Osteoblast (primary cell): Measurements from ENCODE around the gene SCART1. TPM values are rescaled to one million over a fixed set of nuclear protein-coding genes. Genes with fewer than 3 reads are reported as not detected.

Source experiments
- DNase-seq: peaks from one replicate; pipeline ENCODE4 v3.0.0; 2011; ENCODE audit warnings: low spot score, mixed read lengths; ENCODE audit not compliant: insufficient read length; ENCODE audit errors: missing footprints
- H2AFZ ChIP-seq: 2 replicates; pipeline ENCODE4 v1.6.0; 2011; ENCODE audit warnings: mild to moderate bottlenecking, low read length
- H3K27ac ChIP-seq: 2 replicates; pipeline ENCODE4 v1.5.1; 2011; ENCODE audit warnings: mild to moderate bottlenecking, low read depth, low read length, moderate library complexity
- H3K27me3 ChIP-seq: 2 replicates; pipeline ENCODE4 v1.6.0; 2012; ENCODE audit warnings: mild to moderate bottlenecking, control low read depth, inconsistent platforms, low read length, moderate library complexity; ENCODE audit not compliant: insufficient read depth
- H3K36me3 ChIP-seq: 2 replicates; pipeline ENCODE4 v1.5.1; 2011; ENCODE audit warnings: mild to moderate bottlenecking, low read length, control low read depth, moderate library complexity; ENCODE audit not compliant: insufficient read depth
- H3K4me1 ChIP-seq: 2 replicates; pipeline ENCODE4 v1.5.1; 2011; ENCODE audit warnings: mild to moderate bottlenecking, low read length, control low read depth, moderate library complexity; ENCODE audit not compliant: insufficient read depth
- H3K4me2 ChIP-seq: 2 replicates; pipeline ENCODE4 v1.6.0; 2011; ENCODE audit warnings: mild to moderate bottlenecking, low read length; ENCODE audit not compliant: insufficient read depth
- H3K4me3 ChIP-seq: fragments of 200-600 bp; sonication (generic); 3 replicates; pipeline ENCODE4 v1.5.1; 2012; ENCODE audit warnings: mild to moderate bottlenecking, low read length, inconsistent platforms; ENCODE audit not compliant: insufficient read depth
- H3K79me2 ChIP-seq: 2 replicates; pipeline ENCODE4 v1.6.0; 2012; ENCODE audit warnings: mild to moderate bottlenecking, low read length, control low read depth, inconsistent platforms; ENCODE audit not compliant: insufficient read depth
- H3K9me3 ChIP-seq: 2 replicates; pipeline ENCODE4 v1.5.1; 2011; ENCODE audit warnings: low read depth, low read length, control low read depth
- H4K20me1 ChIP-seq: 2 replicates; pipeline ENCODE4 v1.6.0; 2012; ENCODE audit warnings: mild to moderate bottlenecking, low read length, control low read depth; ENCODE audit not compliant: insufficient read depth
- CTCF ChIP-seq: IDR thresholded peaks from 2 replicates; pipeline ENCODE4 v1.5.1; 2011; ENCODE audit warnings: mild to moderate bottlenecking, low read depth, low read length, moderate library complexity; ENCODE audit errors: extremely low read depth
- total RNA-seq: library from RNA; depleted of rRNA; stranded (reverse); fragments of >200 nt; gene quantifications from 2 replicates; pipeline ENCODE4 v1.2.3, GENCODE V29; 2012

The SCART1 gene
- total RNA-seq, 1 donor = 5.1 TPM

- no peak for DNase-seq
- no peaks in the 10 kb centered on the region for H3K27me3 ChIP-seq
- no peaks in the 10 kb centered on the region for H3K36me3 ChIP-seq
- H3K27ac ChIP-seq = no peak overlapping the region
- H2AFZ ChIP-seq = no peak overlapping the region
- no peaks in the 10 kb centered on the region for H3K4me1 ChIP-seq
- no peak overlapping the region for H3K4me3 ChIP-seq
- no peak overlapping the region for H3K4me2 ChIP-seq
- no peaks in the 10 kb centered on the region for H3K79me2 ChIP-seq
- H4K20me1 ChIP-seq = no peaks in the 10 kb centered on the region
- H3K9me3 ChIP-seq = no peaks in the 10 kb centered on the region
- no peak for TF ChIP-seq CTCF
These were observed 56.0 kb downstream of the SCART1 start for GRCh38 chr10:133509700-133510099.

- Histone ChIP-seq H4K20me1 (no peaks in the 10 kb centered on the region), H3K27me3 (no peaks in the 10 kb centered on the region), H3K4me2 (no peak overlapping the region), H3K27ac (no peak overlapping the region), H2AFZ (no peak overlapping the region), H3K4me3 (no peak overlapping the region), H3K79me2 (no peaks in the 10 kb centered on the region), H3K36me3 (no peaks in the 10 kb centered on the region), H3K9me3 (no peaks in the 10 kb centered on the region), H3K4me1 (no peaks in the 10 kb centered on the region)
- no peak for DNase-seq
- TF ChIP-seq CTCF = no peak
These were observed 57.7 kb downstream of the SCART1 start for GRCh38 chr10:133511408-133511807.

- Histone ChIP-seq H3K4me2 (no peak overlapping the region), H2AFZ (no peak overlapping the region), H3K27ac (no peak overlapping the region), H3K79me2 (no peaks in the 10 kb centered on the region), H3K4me3 (no peak overlapping the region), H3K9me3 (no peaks in the 10 kb centered on the region), H3K36me3 (no peaks in the 10 kb centered on the region), H4K20me1 (no peaks in the 10 kb centered on the region), H3K27me3 (no peaks in the 10 kb centered on the region), H3K4me1 (no peaks in the 10 kb centered on the region)
- DNase-seq = no peak
- TF ChIP-seq CTCF = no peak
These were observed 58.3 kb downstream of the SCART1 start for GRCh38 chr10:133511907-133512528.

GRCh38 chr10:133515471-133515870 is 61.7 kb downstream of the SCART1 start:
- H3K36me3 ChIP-seq = no peaks in the 10 kb centered on the region
- no peak overlapping the region for H3K4me2 ChIP-seq
- no peak overlapping the region for H3K4me3 ChIP-seq
- H2AFZ ChIP-seq = no peak overlapping the region
- no peaks in the 10 kb centered on the region for H4K20me1 ChIP-seq
- H3K79me2 ChIP-seq = no peaks in the 10 kb centered on the region
- no peaks in the 10 kb centered on the region for H3K27me3 ChIP-seq
- no peaks in the 10 kb centered on the region for H3K9me3 ChIP-seq
- TF ChIP-seq CTCF = no peak
- no peak for DNase-seq
- H3K27ac ChIP-seq = no peak overlapping the region
- peaks cover 7% of the 10 kb centered on the region for H3K4me1 ChIP-seq
